ENCODE measurements around the gene METTL21C.

METTL21C gene

GRCh38 chr13:102697264-102697663 lies 2.4 kb upstream of the METTL21C start:
- DNase-seq, result no peak

GRCh38 chr13:102696465-102696864 lies 1.6 kb upstream of the METTL21C start:
- DNase-seq, result no peak

GRCh38 chr13:102693776-102694175 lies 1.1 kb downstream of the METTL21C start:
- DNase-seq, result no peak

- DNase-seq, result no peak
Measured at GRCh38 chr13:102693250-102693649, 1.6 kb downstream of the METTL21C start.

- DNase-seq, result no peak
Measured at GRCh38 chr13:102692491-102692826, 2.4 kb downstream of the METTL21C start.

- no peak for DNase-seq
Measured at GRCh38 chr13:102690883-102691282, 4.0 kb downstream of the METTL21C start.

GRCh38 chr13:102688306-102688973 lies 6.4 kb downstream of the METTL21C start:
- no peak for DNase-seq

GRCh38 chr13:102687520-102687919 lies 7.3 kb downstream of the METTL21C start:
- DNase-seq, result peak in 2 of 3 experiments; percentile 32 to 45

- DNase-seq, result no peak
Measured at GRCh38 chr13:102686024-102686423, 8.8 kb downstream of the METTL21C start.

- no peak for DNase-seq
Measured at GRCh38 chr13:102683637-102684036, 11.2 kb downstream of the METTL21C start.

- DNase-seq, result no peak
Measured at GRCh38 chr13:102682727-102683126, 12.1 kb downstream of the METTL21C start.

- no peak for DNase-seq
Measured at GRCh38 chr13:102682211-102682610, 12.6 kb downstream of the METTL21C start.

GRCh38 chr13:102680842-102681740 lies 13.8 kb downstream of the METTL21C start:
- no peak for DNase-seq

- no peak for DNase-seq
Measured at GRCh38 chr13:102680133-102680717, 14.6 kb downstream of the METTL21C start.

- DNase-seq, result no peak
Measured at GRCh38 chr13:102679449-102680132, 15.3 kb downstream of the METTL21C start.

- DNase-seq, result peak in 2 of 3 experiments; percentile 59 to 70
Measured at GRCh38 chr13:102678339-102679107, 16.3 kb downstream of the METTL21C start.

- DNase-seq, result peak; percentile 12 to 92 (median 74)
Measured at GRCh38 chr13:102677122-102677521, 17.7 kb downstream of the METTL21C start.

- no peak for DNase-seq
Measured at GRCh38 chr13:102675115-102675514, 19.7 kb downstream of the METTL21C start.

GRCh38 chr13:102670130-102670529 lies 24.7 kb downstream of the METTL21C start:
- no peak for DNase-seq

GRCh38 chr13:102667911-102668310 lies 26.9 kb downstream of the METTL21C start:
- DNase-seq, result no peak

GRCh38 chr13:102667023-102667422 lies 27.8 kb downstream of the METTL21C start:
- no peak for DNase-seq

GRCh38 chr13:102659168-102659713 lies 35.6 kb downstream of the METTL21C start:
- no peak for DNase-seq

All from NCI-H1417 (cell line).